Thymus (tissue), 11 donors: ENCODE measurements around the gene MAGI1. TPM values are rescaled to one million over a fixed set of nuclear protein-coding genes. Genes with fewer than 3 reads are reported as not detected.

ENCODE experiments used
- DNase-seq, 9 donors: peaks; one replicate each; pipeline ENCODE4 v3.0.0-alpha.2; 2013; ENCODE audit warnings: low spot score in 9 of 9, low read depth in 6 of 9, missing footprints in 1 of 9
- H3K27ac ChIP-seq, 2 donors: one replicate each; pipeline ENCODE4 v1.5.1; 2013; ENCODE audit warnings: control low read depth in 1 of 2, low read depth in 1 of 2, low read length in 1 of 2, mild to moderate bottlenecking in 1 of 2, moderate library complexity in 1 of 2
- H3K27me3 ChIP-seq, 2 donors: one replicate each; pipeline ENCODE4 v1.5.1; 2013; ENCODE audit warnings: low read length in 1 of 2; ENCODE audit not compliant: control insufficient read depth in 2 of 2, insufficient read depth in 1 of 2
- H3K36me3 ChIP-seq, 2 donors: one replicate each; pipeline ENCODE4 v1.5.1; 2013; ENCODE audit warnings: low read length in 1 of 2, mild to moderate bottlenecking in 1 of 2, moderate library complexity in 1 of 2; ENCODE audit not compliant: control insufficient read depth in 2 of 2, insufficient read depth in 2 of 2
- H3K4me1 ChIP-seq, 2 donors: one replicate each; pipeline ENCODE4 v1.5.1; 2013; ENCODE audit warnings: low read length in 2 of 2; ENCODE audit not compliant: control insufficient read depth in 2 of 2, insufficient read depth in 2 of 2
- H3K4me3 ChIP-seq, 2 donors: one replicate each; pipeline ENCODE4 v1.5.1; 2013; ENCODE audit warnings: low read length in 2 of 2, control low read depth in 1 of 2, mild to moderate bottlenecking in 1 of 2
- H3K9me3 ChIP-seq, 2 donors: one replicate each; pipeline ENCODE4 v1.5.1; 2013; ENCODE audit warnings: low read length in 1 of 2, mild to moderate bottlenecking in 1 of 2; ENCODE audit not compliant: control insufficient read depth in 2 of 2, insufficient read depth in 1 of 2
- WGBS: extraction: QIAGEN DNeasy Blood & Tissue Kit; methylation state at CpG from one replicate; pipeline ENCODE4 v1.1.7; 2013; 5-methylcytosine and 5-hydroxymethylcytosine counted together
- polyA plus RNA-seq: library from polyadenylated mRNA; stranded (reverse); fragments of 200-250 nt; gene quantifications from one replicate; pipeline ENCODE4 v1.2.3, GENCODE V29; 2013
- total RNA-seq: library from RNA; stranded (reverse); fragments of 120-200 nt; gene quantifications from one replicate; pipeline ENCODE4 v1.2.4, GENCODE V29; 2013
- donor health status: healthy.

Gene MAGI1
- total and polyA plus RNA-seq, 2 donors: 5.1 to 6.1 TPM

GRCh38 chr3:65503776-65504175 is 534.9 kb downstream of the MAGI1 start:
- WGBS: 73% methylated on average over 1 of the region's 1 CpG
- H3K4me1 ChIP-seq: no peaks in the 10 kb centered on the region

GRCh38 chr3:65502526-65502925 is 536.2 kb downstream of the MAGI1 start:
- no peaks in the 10 kb centered on the region for H3K36me3 ChIP-seq
- H3K4me1 ChIP-seq: no peaks in the 10 kb centered on the region
- no peak for DNase-seq
- no peak overlapping the region for H3K27ac ChIP-seq
- H3K4me3 ChIP-seq: no peak overlapping the region
- WGBS: 78% methylated on average over 2 of the region's 2 CpGs
- H3K9me3 ChIP-seq: no peaks in the 10 kb centered on the region
- no peaks in the 10 kb centered on the region for H3K27me3 ChIP-seq

More at GRCh38 chr3:65503776-65504175, 534.9 kb downstream of the MAGI1 start:
- Histone ChIP-seq H3K9me3 (no peaks in the 10 kb centered on the region), H3K27ac (no peak overlapping the region), H3K4me3 (no peak overlapping the region), H3K36me3 (no peaks in the 10 kb centered on the region), H3K27me3 (no peaks in the 10 kb centered on the region)
- no peak for DNase-seq

DNA sequence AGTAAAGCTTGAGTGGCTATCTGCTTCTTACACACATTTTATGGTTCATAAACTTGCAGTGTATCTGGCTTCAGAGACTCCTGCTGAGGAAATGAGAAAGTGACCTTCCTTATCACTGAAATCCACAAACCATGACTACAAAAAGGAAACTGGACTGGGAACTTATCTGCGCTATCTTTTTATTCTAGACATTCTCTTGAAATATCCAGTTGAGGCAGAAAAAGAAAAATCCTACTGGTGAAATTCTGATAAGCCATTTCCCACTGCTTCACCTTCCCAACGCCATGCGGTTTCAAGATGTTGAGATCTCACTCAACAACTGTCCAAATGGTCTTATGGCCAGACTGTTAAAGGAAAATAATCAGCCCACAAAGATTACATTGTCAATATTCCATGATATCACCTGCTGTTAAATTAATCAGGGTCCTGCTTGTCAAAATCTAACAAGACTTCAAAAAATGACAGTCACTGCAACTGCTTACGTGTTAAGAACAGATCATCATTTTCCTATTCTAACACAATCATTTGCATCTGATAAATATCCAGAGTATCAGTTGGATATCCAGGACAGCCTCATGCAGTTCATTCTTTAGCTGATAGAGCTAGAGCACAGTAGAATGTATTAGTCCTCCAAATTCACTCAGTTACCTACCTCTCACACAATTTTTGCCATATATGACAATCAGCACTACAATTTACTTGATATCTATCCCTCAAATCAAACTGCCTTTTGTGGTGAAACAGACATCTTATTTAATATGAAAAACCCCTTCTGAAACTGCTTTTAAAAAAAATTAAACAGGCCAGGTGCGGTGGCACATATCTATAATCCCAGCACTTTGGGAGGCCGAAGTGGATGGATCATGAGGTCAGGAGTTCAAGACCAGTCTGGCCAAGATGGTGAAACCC is 538.1 kb downstream of the MAGI1 start:
- no peak for DNase-seq
- 93% methylated on average over 6 of the region's 6 CpGs for WGBS
- H3K27me3 ChIP-seq: no peaks in the 10 kb centered on the region

DNA sequence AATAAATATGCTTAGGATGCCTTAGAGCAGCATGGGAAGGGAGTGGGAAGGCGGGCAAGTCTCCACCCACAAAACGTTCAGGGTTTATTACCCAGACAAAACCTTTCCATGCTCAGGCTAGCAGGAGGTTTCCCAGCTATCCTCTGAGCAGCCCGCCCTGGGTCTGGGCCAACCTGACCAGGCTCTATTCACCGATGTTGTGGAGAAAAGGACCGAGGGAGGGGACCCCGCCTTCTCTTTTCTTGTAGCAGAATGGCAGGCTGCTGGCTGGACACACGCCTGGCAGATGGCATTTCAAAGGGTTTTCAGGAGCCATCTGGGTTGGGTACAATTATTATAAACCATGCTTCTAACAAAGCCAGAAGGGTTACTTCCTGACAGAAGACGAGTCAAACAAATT is 540.9 kb downstream of the MAGI1 start:
- no peak for DNase-seq
- Histone ChIP-seq H3K36me3 (no peaks in the 10 kb centered on the region), H3K27me3 (no peaks in the 10 kb centered on the region), H3K27ac (no peak overlapping the region), H3K4me1 (no peaks in the 10 kb centered on the region), H3K4me3 (no peak overlapping the region), H3K9me3 (no peaks in the 10 kb centered on the region)
- WGBS: 93% methylated on average over 8 of the region's 8 CpGs

More for the DNA sequence above, 538.1 kb downstream of the MAGI1 start:
- H3K27ac ChIP-seq: no peak overlapping the region
- H3K9me3 ChIP-seq: no peaks in the 10 kb centered on the region
- no peak overlapping the region for H3K4me3 ChIP-seq
- no peaks in the 10 kb centered on the region for H3K36me3 ChIP-seq
- H3K4me1 ChIP-seq: no peaks in the 10 kb centered on the region

DNA sequence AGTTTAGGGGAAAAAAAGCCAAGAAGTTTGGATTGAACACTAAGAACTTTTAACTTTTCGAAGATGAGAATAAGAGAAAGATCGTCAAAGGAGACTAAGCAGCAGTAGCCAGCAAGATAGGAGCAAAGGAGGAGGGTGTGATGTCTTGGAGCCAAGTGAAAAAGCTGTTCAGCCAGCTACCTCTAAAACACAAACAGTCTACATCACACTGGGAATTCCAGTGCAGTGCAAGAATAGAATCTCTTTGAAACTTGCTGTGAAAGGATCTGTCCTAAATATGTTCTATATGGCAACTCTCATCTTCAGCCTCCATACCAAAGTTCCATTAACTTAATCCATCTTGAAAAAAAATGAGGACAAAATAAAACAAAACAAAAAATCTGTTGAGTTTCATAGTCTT is 541.5 kb downstream of the MAGI1 start:
- no peak for DNase-seq
- WGBS: 90% methylated on average over 2 of the region's 2 CpGs
- no peaks in the 10 kb centered on the region for H3K9me3 ChIP-seq
- no peak overlapping the region for H3K4me3 ChIP-seq
- no peaks in the 10 kb centered on the region for H3K36me3 ChIP-seq
- no peak overlapping the region for H3K27ac ChIP-seq
- no peaks in the 10 kb centered on the region for H3K27me3 ChIP-seq
- H3K4me1 ChIP-seq: no peaks in the 10 kb centered on the region

DNA sequence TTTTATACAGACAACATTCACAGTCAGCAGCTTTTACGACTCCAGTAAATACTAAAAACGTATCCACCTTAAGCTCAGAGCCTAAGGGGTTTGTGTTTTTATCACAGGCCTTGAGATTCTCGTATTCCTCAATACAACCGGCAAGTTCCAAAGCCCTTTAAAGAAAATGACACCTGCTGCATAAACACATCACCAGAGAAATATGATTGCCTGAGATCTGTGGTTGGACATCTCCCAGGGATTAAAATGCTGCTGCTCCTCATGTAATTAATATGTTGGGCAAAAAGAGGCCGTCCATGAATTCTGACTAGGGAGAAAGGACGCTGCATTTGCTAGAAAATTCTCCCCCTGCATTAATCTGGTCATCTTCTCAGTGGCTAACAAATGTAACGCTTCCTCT is 544.8 kb downstream of the MAGI1 start:
- WGBS: 89% methylated on average over 7 of the region's 7 CpGs
- Histone ChIP-seq H3K36me3 (no peaks in the 10 kb centered on the region), H3K9me3 (no peaks in the 10 kb centered on the region), H3K27me3 (no peaks in the 10 kb centered on the region), H3K4me1 (no peaks in the 10 kb centered on the region), H3K4me3 (no peak overlapping the region), H3K27ac (no peak overlapping the region)
- DNase-seq: no peak

DNA sequence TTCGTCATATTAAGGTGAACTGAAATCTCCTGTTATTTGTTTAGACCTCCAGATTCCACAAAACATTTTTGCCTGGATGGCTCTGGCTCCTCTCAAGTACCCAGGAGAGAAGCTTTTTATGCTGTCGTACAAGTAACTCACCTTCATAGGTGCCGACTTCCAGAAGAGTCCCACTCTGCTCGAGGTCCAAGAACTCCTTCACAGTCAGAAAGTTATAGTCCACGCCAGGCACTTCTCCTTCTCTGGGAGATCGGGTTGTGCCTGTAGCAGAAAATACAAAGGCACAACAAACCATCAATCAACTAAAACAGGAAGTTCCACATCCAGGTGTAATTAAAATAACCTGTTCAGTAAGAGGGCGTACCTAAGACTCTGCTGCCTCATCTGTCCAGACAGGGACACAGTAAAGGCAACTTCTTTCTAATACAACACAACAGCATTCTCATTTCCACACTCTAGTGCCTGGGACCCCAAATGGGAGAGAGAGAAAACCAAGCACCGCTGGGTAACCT is 545.3 kb downstream of the MAGI1 start:
- Histone ChIP-seq H3K9me3 (no peaks in the 10 kb centered on the region), H3K27me3 (no peaks in the 10 kb centered on the region), H3K36me3 (no peaks in the 10 kb centered on the region), H3K4me1 (no peaks in the 10 kb centered on the region), H3K27ac (no peak overlapping the region), H3K4me3 (no peak overlapping the region)
- 82% methylated on average over 8 of the region's 8 CpGs for WGBS
- DNase-seq: no peak

DNA sequence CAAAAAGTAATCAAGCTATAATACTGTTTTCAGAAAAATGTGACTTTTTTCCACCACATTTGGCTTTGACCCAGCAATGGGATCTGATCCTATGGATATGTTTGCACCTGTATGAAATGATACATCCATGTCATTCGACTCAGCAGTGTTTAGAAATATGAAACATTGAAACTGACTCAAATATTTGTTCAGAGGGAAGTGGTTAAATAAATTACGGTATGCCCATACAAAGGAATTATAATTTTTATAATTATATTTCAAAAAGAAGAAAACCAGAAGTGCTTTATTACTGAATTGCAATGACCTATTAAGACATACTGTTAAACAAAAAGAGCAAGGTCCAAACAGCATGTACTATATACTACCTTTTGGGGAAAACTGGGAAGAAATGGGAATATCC is 546.5 kb downstream of the MAGI1 start:
- H3K27me3 ChIP-seq: no peaks in the 10 kb centered on the region
- H3K4me3 ChIP-seq: no peak overlapping the region
- 84% methylated on average over 2 of the region's 2 CpGs for WGBS
- no peak overlapping the region for H3K27ac ChIP-seq
- H3K4me1 ChIP-seq: no peaks in the 10 kb centered on the region
- H3K36me3 ChIP-seq: no peaks in the 10 kb centered on the region
- DNase-seq: no peak
- no peaks in the 10 kb centered on the region for H3K9me3 ChIP-seq

DNA sequence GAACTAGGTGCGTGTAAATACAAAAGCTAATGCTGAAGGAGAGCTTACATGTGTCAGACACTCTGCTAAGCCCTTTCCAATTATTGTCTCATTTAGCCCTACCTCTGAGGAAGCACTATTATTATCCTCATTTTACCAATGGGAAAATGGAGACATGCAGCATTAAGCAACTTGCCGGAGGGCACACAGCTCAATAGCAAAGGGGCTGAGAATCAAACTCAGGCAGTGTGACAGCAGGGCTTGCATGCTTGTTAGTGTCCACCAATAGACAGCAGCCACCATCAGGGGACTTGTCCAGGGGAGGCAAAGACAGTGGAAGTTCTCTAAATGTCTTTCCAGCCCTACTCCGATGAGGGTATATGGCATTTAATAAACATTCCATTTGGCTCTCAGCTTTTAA is 548.6 kb downstream of the MAGI1 start:
- no peak overlapping the region for H3K27ac ChIP-seq
- 98% methylated on average over 3 of the region's 3 CpGs for WGBS
- no peaks in the 10 kb centered on the region for H3K27me3 ChIP-seq
- DNase-seq: no peak
- H3K4me3 ChIP-seq: no peak overlapping the region
- H3K9me3 ChIP-seq: no peaks in the 10 kb centered on the region
- no peaks in the 10 kb centered on the region for H3K4me1 ChIP-seq
- H3K36me3 ChIP-seq: no peaks in the 10 kb centered on the region
